ENCODE measurements around the gene PHKB. TPM values are rescaled to one million over a fixed set of nuclear protein-coding genes. Genes with fewer than 3 reads are reported as not detected.

PHKB gene
- total and polyA plus RNA-seq, 2 donors (not counting 3 experiments of a cell fraction or from before 2014, with no cell fraction given), result 30.1 to 61.0 TPM

DNA sequence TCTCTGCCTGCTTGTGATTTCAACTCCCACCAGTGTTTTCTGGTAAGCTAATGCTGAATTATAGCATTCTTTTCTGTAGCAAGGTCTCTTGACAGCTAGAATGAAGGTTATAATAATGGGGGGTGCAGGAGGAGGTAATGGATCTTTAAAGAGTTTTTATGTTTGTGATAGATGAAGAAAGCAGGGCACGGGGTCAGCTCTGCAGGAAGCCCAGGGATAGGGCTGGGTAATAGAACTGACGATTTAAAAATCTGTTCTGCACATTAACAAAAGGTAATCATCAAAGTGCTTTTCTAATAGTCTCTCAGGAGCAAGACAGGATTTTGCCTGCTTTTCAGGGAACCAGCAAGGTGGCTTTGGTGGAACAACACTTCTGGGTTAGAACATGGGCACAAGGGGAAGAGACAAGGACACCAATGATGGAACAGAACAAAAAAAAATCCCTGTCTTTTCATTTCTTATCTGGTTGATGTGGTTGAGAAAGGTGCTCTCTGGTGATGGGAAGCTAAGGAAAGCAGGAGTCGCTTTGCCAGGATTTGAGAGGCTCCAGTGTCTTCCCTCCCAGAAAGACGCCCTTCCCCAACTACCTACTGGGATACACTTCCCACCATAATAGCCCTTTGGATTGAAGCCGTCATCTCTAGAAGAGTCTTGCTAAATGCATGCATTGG lies 263.1 kb downstream of the PHKB start:
- intact Hi-C loops (cut with micrococcal nuclease), result no loop called here
- Histone ChIP-seq H4K20me1 (replicated peaks; ENCODE audit: control insufficient read depth, extremely low read depth, insufficient read depth, low read length) (no peaks in the 10 kb centered on the region), H3K27ac (ENCODE audit: insufficient read depth, low read depth, low read length) (no peak overlapping the region), H3K4me1 (ENCODE audit: control insufficient read depth, extremely low read depth, insufficient read depth, low read length) (no peaks in the 10 kb centered on the region), H3K79me2 (ENCODE audit: control insufficient read depth, insufficient read depth, low read length) (no peaks in the 10 kb centered on the region), H2AFZ (ENCODE audit: low read depth, low read length) (no peak overlapping the region), H3K4me2 (ENCODE audit: insufficient read depth, low read length) (no peak overlapping the region), H3K9me3 (replicated peaks; ENCODE audit: control insufficient read depth, insufficient read depth, low read length) (no peaks in the 10 kb centered on the region), H3K9me1 (replicated peaks; ENCODE audit: control insufficient read depth, extremely low read depth, insufficient read depth, low read length) (no peaks in the 10 kb centered on the region), H3K36me3 (ENCODE audit: control insufficient read depth in 2 of 2, extremely low read depth in 1 of 2, insufficient read depth in 2 of 2, low read length in 2 of 2) (no peaks in the 10 kb centered on the region), H3K27me3 (ENCODE audit: control insufficient read depth in 2 of 2, insufficient read depth in 2 of 2, low read length in 2 of 2) (no peaks in the 10 kb centered on the region), H3K9ac (replicated peaks; ENCODE audit: extremely low read depth, insufficient read depth, low read length) (no peak overlapping the region), H3K4me3 (replicated peaks in 1 of 3; ENCODE audit: insufficient read depth in 1 of 3, low read depth in 1 of 3, low read length in 3 of 3) (no peak overlapping the region)
- TF ChIP-seq, protein P1, sequence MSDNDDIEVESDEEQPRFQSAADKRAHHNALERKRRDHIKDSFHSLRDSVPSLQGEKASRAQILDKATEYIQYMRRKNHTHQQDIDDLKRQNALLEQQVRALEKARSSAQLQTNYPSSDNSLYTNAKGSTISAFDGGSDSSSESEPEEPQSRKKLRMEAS (IDR thresholded peaks at IDR 0.05; ENCODE audit: insufficient read depth, insufficient read length), result no peak
- no peak for TF ChIP-seq EZH2 (IDR thresholded peaks at IDR 0.05; ENCODE audit: borderline replicate concordance, low read depth, low read length, severe bottlenecking)
- TF ChIP-seq POLR2A (IDR thresholded peaks at IDR 0.05; ENCODE audit: low read depth, low read length), result no peak
- no peak for TF ChIP-seq GATA2 (IDR thresholded peaks at IDR 0.05; ENCODE audit: insufficient read depth, insufficient read length, low read depth, low read length)
- no peak for TF ChIP-seq MYC (IDR thresholded peaks at IDR 0.05; ENCODE audit: low read depth, low read length)
- TF ChIP-seq POLR2AphosphoS5 (IDR thresholded peaks at IDR 0.05; ENCODE audit: insufficient read depth, low read depth, low read length), result no peak
- TF ChIP-seq, protein P2, sequence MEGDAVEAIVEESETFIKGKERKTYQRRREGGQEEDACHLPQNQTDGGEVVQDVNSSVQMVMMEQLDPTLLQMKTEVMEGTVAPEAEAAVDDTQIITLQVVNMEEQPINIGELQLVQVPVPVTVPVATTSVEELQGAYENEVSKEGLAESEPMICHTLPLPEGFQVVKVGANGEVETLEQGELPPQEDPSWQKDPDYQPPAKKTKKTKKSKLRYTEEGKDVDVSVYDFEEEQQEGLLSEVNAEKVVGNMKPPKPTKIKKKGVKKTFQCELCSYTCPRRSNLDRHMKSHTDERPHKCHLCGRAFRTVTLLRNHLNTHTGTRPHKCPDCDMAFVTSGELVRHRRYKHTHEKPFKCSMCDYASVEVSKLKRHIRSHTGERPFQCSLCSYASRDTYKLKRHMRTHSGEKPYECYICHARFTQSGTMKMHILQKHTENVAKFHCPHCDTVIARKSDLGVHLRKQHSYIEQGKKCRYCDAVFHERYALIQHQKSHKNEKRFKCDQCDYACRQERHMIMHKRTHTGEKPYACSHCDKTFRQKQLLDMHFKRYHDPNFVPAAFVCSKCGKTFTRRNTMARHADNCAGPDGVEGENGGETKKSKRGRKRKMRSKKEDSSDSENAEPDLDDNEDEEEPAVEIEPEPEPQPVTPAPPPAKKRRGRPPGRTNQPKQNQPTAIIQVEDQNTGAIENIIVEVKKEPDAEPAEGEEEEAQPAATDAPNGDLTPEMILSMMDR (IDR thresholded peaks at IDR 0.05; ENCODE audit: extremely low read depth in 1 of 2, insufficient read depth in 1 of 2, low read depth in 1 of 2, low read length in 2 of 2), result no peak
- TF ChIP-seq JUN (IDR thresholded peaks at IDR 0.05; ENCODE audit: borderline replicate concordance, insufficient read depth, insufficient read length, low read depth), result no peak
- BruUV-seq (replicated peaks), result no TSS peak
- dilution Hi-C loops (cut with MboI; ENCODE audit: extremely low pct_ligation_motif_present, low sequenced_read_pairs), result no loop called here
- CTCF ChIA-PET, result no interaction called here
- FAIRE-seq (no peak), DNase-seq (ENCODE audit: low read depth, low spot score) (no peak)
- POLR2A ChIA-PET, result no interaction called here

Data from endothelial cell of umbilical vein (primary cell).